ENCODE measurements around the gene ETS1.

The ETS1 gene

DNA sequence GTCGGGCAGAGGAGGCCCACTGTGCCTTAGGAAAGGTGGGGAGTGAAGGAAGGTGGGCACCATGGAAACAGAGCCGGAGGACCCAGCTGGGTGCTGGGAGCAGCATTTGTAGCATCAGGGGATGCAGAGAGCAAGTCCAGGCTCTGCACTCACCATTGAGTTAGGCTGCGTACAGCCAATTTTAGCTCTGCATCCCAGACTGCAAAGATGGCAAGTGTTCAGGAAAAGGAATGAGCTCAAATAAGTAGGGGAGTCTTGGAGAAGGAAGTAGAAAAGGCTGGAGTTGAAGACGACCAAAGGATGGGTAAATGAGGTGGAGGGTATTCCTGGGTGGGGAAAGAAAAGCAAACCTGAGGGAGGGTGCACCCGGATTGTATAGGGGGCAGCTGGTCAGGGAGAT is 31.6 kb upstream of the ETS1 start:
- no peak for TF ChIP-seq CTCF (IDR thresholded peaks at IDR 0.05; ENCODE audit: control insufficient read depth, insufficient read depth, low read depth, low read length, missing control alignments)
- no peak for DNase-seq (ENCODE audit: low read depth)
- no peak overlapping the region for H3K4me3 ChIP-seq (ENCODE audit: control insufficient read depth, low read depth, low read length)

DNA sequence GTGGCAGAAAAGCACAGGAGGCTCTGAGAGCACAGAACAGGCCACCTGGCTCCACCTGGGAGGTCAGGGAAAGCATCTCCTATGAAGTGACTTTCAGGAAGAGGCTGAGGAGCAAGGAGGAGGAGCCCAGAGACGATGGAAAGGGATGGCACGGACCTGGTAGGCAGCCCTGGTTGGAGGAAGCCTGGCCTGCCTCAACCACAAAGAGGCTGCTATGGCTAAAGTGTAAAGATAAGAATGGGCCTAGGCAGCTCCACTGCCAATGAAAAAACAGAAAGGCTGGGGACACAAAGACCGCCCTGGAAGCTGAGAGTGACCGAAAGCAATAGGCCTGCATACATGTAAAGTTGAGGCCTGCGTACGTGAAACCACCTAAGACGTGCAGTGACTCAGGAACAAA is 31.2 kb upstream of the ETS1 start:
- no peak overlapping the region for H3K4me3 ChIP-seq (ENCODE audit: control insufficient read depth, low read depth, low read length)
- no peak for DNase-seq (ENCODE audit: low read depth)
- no peak for TF ChIP-seq CTCF (IDR thresholded peaks at IDR 0.05; ENCODE audit: control insufficient read depth, insufficient read depth, low read depth, low read length, missing control alignments)

DNA sequence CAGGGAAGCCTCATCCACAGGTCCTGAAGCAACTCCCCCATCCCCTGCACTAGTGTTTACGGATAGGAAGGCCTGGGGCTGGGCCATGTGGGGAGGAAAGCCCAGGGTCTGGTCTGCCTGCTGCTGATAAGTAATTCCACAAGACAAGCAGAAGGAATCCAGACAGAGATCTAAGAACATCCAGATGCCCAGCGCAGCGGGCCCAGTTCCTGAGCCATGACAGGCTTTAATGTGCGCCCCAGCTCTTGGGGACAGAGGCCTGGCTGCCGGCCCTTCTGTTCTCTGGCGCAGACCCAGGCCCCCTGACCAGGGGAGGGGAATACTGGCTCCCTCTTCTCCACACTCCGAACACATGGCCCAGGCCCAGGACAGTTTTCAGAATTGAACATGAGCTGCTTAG is 28.8 kb upstream of the ETS1 start:
- no peak for DNase-seq (ENCODE audit: low read depth)
- H3K4me3 ChIP-seq (ENCODE audit: control insufficient read depth, low read depth, low read length) = no peak overlapping the region
- no peak for TF ChIP-seq CTCF (IDR thresholded peaks at IDR 0.05; ENCODE audit: control insufficient read depth, insufficient read depth, low read depth, low read length, missing control alignments)

GRCh38 chr11:128615612-128616011 is 28.3 kb upstream of the ETS1 start:
- no peak for TF ChIP-seq CTCF (IDR thresholded peaks at IDR 0.05; ENCODE audit: control insufficient read depth, insufficient read depth, low read depth, low read length, missing control alignments)
- H3K4me3 ChIP-seq (ENCODE audit: control insufficient read depth, low read depth, low read length) = no peak overlapping the region
- no peak for DNase-seq (ENCODE audit: low read depth)

GRCh38 chr11:128615076-128615475 is 27.7 kb upstream of the ETS1 start:
- TF ChIP-seq CTCF (IDR thresholded peaks at IDR 0.05; ENCODE audit: control insufficient read depth, insufficient read depth, low read depth, low read length, missing control alignments) = no peak
- DNase-seq (ENCODE audit: low read depth) = no peak
- no peak overlapping the region for H3K4me3 ChIP-seq (ENCODE audit: control insufficient read depth, low read depth, low read length)

DNA sequence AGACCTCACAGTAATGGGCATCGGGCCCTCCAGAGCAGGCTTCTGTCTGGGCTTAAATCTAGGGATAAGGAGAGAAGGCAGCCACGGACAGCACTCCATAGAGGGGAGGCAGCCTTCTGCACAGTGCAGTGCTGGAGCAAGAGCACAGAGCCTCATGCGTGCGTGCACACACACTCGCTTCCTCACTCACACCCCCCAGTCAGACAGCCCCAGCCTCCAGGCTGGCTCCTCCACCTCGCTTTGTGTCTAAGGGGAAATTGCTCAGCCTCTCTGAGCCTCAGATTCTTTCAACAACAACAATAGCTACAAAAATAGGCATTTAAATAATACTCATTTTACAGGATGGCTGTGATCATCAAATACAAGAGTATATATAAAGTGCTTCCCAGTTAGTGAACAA is 26.7 kb upstream of the ETS1 start:
- H3K4me3 ChIP-seq (ENCODE audit: control insufficient read depth, low read depth, low read length) = no peak overlapping the region
- DNase-seq (ENCODE audit: low read depth) = no peak
- no peak for TF ChIP-seq CTCF (IDR thresholded peaks at IDR 0.05; ENCODE audit: control insufficient read depth, insufficient read depth, low read depth, low read length, missing control alignments)
